HCT116 (cell line): Measurements from ENCODE around the gene MTUS2. TPM values are rescaled to one million over a fixed set of nuclear protein-coding genes. Genes with fewer than 3 reads are reported as not detected.

Source experiments
- ATAC-seq: fragments of 200-7000 bp; cut with Tn5 transposase; 2 replicates; pipeline ENCODE4 v1.9.1; 2020; ENCODE audit warnings: mild to moderate bottlenecking, moderate library complexity
- BruUV-seq: library from RNA; stranded (reverse); fragments of 400-500 nt; replicated peaks from 2 replicates; lab custom pipeline; 2021; lab: Mats Ljungman, UMichigan
- CTCF ChIA-PET: fragments of 300-600 bp; sonication (Branson Sonifier 250); formaldehyde crosslinking; loops from one replicate; lab custom pipeline; 2021; ENCODE audit warnings: antibody characterized with exemption; lab: Charles Lee
- POLR2A ChIA-PET: fragments of 300-600, 350-600 bp; sonication (Branson Sonifier 250); formaldehyde crosslinking; loops from one replicate; lab custom pipeline; 2021; ENCODE audit warnings: antibody characterized with exemption; lab: Charles Lee
- RAD21 ChIA-PET, 2 experiments: fragments of 300-600 bp; sonication (Branson Sonifier 250); formaldehyde crosslinking; loops; one replicate each; lab custom pipeline; 2023; ENCODE audit warnings: low total read pairs in 2 of 2; ENCODE audit not compliant: uncharacterized antibody in 2 of 2, unreplicated experiment in 2 of 2, low non-redundant PET in 1 of 2; lab: Charles Lee
- DNase-seq: peaks from one replicate; pipeline ENCODE4 v3.0.0-alpha.2; 2010; ENCODE audit warnings: low read depth, low spot score
- H2AFZ ChIP-seq: fragments of 200-600 bp; shearing (Covaris generic), sonication (generic); 2 replicates; pipeline ENCODE4 v1.6.1; 2017; ENCODE audit warnings: low read depth, mixed run types, mixed read lengths, antibody characterized with exemption, low read length; ENCODE audit not compliant: poor library complexity, severe bottlenecking
- H3K27ac ChIP-seq: 2 replicates; pipeline ENCODE4 v1.5.1; 2012; ENCODE audit warnings: low read depth, low read length
- H3K27me3 ChIP-seq: fragments of 200-600 bp; sonication (generic); 2 replicates; pipeline ENCODE4 v1.6.1; 2016; ENCODE audit warnings: mixed run types, low read length, mixed read lengths; ENCODE audit not compliant: insufficient read depth
- H3K36me3 ChIP-seq, 2 experiments: fragments of 200-500 bp in 1 of 2; fragments of 200-600 bp in 1 of 2; sonication (Bioruptor generic) in 1 of 2; sonication (generic) in 1 of 2; 2 replicates each; pipeline versions ENCODE4 v1.5.1 to v1.6.1; 2014 to 2016; ENCODE audit warnings: low read length in 2 of 2, inconsistent platforms in 1 of 2, mixed read lengths in 1 of 2, mixed run types in 1 of 2; ENCODE audit not compliant: insufficient read depth in 2 of 2, control insufficient read depth in 1 of 2
- H3K4me1 ChIP-seq, 2 experiments: fragments of 200-600 bp in 1 of 2; sonication (generic) in 1 of 2; 2 replicates each; pipeline versions ENCODE4 v1.5.1 to v1.6.1; 2012 to 2017; ENCODE audit warnings: low read length in 2 of 2, inconsistent platforms in 1 of 2, mild to moderate bottlenecking in 1 of 2, mixed read lengths in 1 of 2, mixed run types in 1 of 2, moderate library complexity in 1 of 2; ENCODE audit not compliant: insufficient read depth in 2 of 2, control insufficient read depth in 1 of 2
- H3K4me2 ChIP-seq: fragments of 200-600 bp; sonication (generic); 2 replicates; pipeline ENCODE4 v1.6.1; 2017; ENCODE audit warnings: mixed run types, low read length, mixed read lengths
- H3K4me3 ChIP-seq, 2 experiments: fragments of 200-600 bp in 1 of 2; sonication (generic) in 1 of 2; replicated peaks in 1 of 2; 2 replicates each; pipeline ENCODE4 v1.5.1; 2011 to 2016; ENCODE audit warnings: low read length in 2 of 2, control low read depth in 1 of 2, low read depth in 1 of 2, mild to moderate bottlenecking in 1 of 2, mixed read lengths in 1 of 2, mixed run types in 1 of 2
- H3K79me2 ChIP-seq: fragments of 200-600 bp; sonication (generic); 2 replicates; pipeline ENCODE4 v1.6.1; 2017; ENCODE audit warnings: mild to moderate bottlenecking, mixed run types, low read length, moderate library complexity, mixed read lengths; ENCODE audit not compliant: insufficient read depth
- H3K9ac ChIP-seq: fragments of 200-600 bp; sonication (generic); 2 replicates; pipeline ENCODE4 v1.6.1; 2016; ENCODE audit warnings: low read length, mixed read lengths
- H3K9me2 ChIP-seq: fragments of 200-600 bp; sonication (generic), shearing (Covaris generic); 2 replicates; pipeline ENCODE4 v1.6.1; 2017; ENCODE audit warnings: mixed run types, mild to moderate bottlenecking, moderate library complexity; ENCODE audit not compliant: insufficient read depth
- H3K9me3 ChIP-seq, 2 experiments: fragments of 200-500 bp in 1 of 2; fragments of 200-600 bp in 1 of 2; sonication (Bioruptor generic) in 1 of 2; sonication (generic) in 1 of 2; 2 replicates each; pipeline ENCODE4 v1.6.1; 2014 to 2017; ENCODE audit warnings: low read length in 2 of 2, mixed read lengths in 2 of 2, inconsistent platforms in 1 of 2, low read depth in 1 of 2, mild to moderate bottlenecking in 1 of 2, mixed run types in 1 of 2, moderate library complexity in 1 of 2; ENCODE audit not compliant: control insufficient read depth in 1 of 2, insufficient read depth in 1 of 2
- H4K20me1 ChIP-seq: fragments of 200-600 bp; sonication (generic), shearing (Covaris generic); 2 replicates; pipeline ENCODE4 v1.6.1; 2017; ENCODE audit warnings: mixed run types, mild to moderate bottlenecking, moderate library complexity; ENCODE audit not compliant: insufficient read depth
- CBX3 ChIP-seq: IDR thresholded peaks from 2 replicates; pipeline ENCODE4 v1.6.1; 2012; ENCODE audit warnings: low read depth
- CEBPB ChIP-seq: IDR thresholded peaks from 2 replicates; pipeline ENCODE4 v1.6.1; 2012; ENCODE audit warnings: low read depth
- ELF1 ChIP-seq: IDR thresholded peaks from 2 replicates; pipeline ENCODE4 v1.6.1; 2012; ENCODE audit warnings: low read depth, borderline replicate concordance
- EZH2 ChIP-seq: fragments of 200-600 bp; sonication (generic); IDR thresholded peaks from 2 replicates; pipeline ENCODE4 v1.6.1; 2017; ENCODE audit warnings: antibody characterized with exemption, mixed run types
- EZH2phosphoT487 ChIP-seq: fragments of 200-600 bp; IDR thresholded peaks from 2 replicates; pipeline ENCODE4 v1.6.1; 2018; ENCODE audit warnings: antibody characterized with exemption, borderline replicate concordance
- FOSL1 ChIP-seq: IDR thresholded peaks from 2 replicates; pipeline ENCODE4 v1.6.1; 2012; ENCODE audit warnings: low read depth
- JUND ChIP-seq: IDR thresholded peaks from 2 replicates; pipeline ENCODE4 v1.6.1; 2012
- POLR2A ChIP-seq: IDR thresholded peaks from 2 replicates; pipeline ENCODE4 v1.7.0; 2011; ENCODE audit warnings: borderline replicate concordance; ENCODE audit not compliant: insufficient read depth, insufficient read length; ENCODE audit errors: extremely low read depth
- POLR2AphosphoS5 ChIP-seq: IDR thresholded peaks from 2 replicates; pipeline ENCODE4 v1.6.1; 2011; ENCODE audit warnings: mild to moderate bottlenecking, low read depth, low read length, moderate library complexity
- RAD21 ChIP-seq: IDR thresholded peaks from 2 replicates; pipeline ENCODE4 v1.6.1; 2012; ENCODE audit warnings: low read depth, mild to moderate bottlenecking
- REST ChIP-seq: IDR thresholded peaks from 2 replicates; pipeline ENCODE4 v1.6.1; 2012; ENCODE audit warnings: low read depth
- SIN3A ChIP-seq: IDR thresholded peaks from 2 replicates; pipeline ENCODE4 v1.6.1; 2012; ENCODE audit warnings: low read depth
- SP1 ChIP-seq: IDR thresholded peaks from 2 replicates; pipeline ENCODE4 v1.6.1; 2012; ENCODE audit warnings: low read depth
- TCF7L2 ChIP-seq: IDR thresholded peaks from 2 replicates; pipeline ENCODE4 v1.7.0; 2011; ENCODE audit warnings: borderline replicate concordance, inconsistent platforms; ENCODE audit not compliant: insufficient read depth, insufficient read length; ENCODE audit errors: extremely low read depth
- YY1 ChIP-seq: IDR thresholded peaks from 2 replicates; pipeline ENCODE4 v1.6.1; 2011; ENCODE audit warnings: low read length, low read depth, moderate library complexity, mild to moderate bottlenecking; ENCODE audit not compliant: insufficient replicate concordance; ENCODE audit errors: extremely low read depth
- ZFX ChIP-seq: fragments of 450-650 bp; IDR thresholded peaks from 2 replicates; pipeline ENCODE4 v1.6.1; 2017
- ZNF274 ChIP-seq: fragments of 200-500 bp; sonication (Bioruptor generic); IDR thresholded peaks from 2 replicates; pipeline ENCODE4 v1.6.1; 2014; ENCODE audit warnings: mild to moderate bottlenecking, low read depth, low read length, inconsistent platforms
- intact Hi-C: fragments of 100-400 bp; cut with micrococcal nuclease; formaldehyde crosslinking; loops from 2 replicates; pipeline ENCODE4 v1.10.0; 2022
- total RNA-seq: library from RNA; stranded (reverse); gene quantifications from one replicate; pipeline ENCODE4 v1.2.1, GENCODE V29; 2021; ENCODE audit not compliant: unreplicated experiment
- TF ChIP-seq, protein P1 (sequence below): IDR thresholded peaks from 2 replicates; pipeline ENCODE4 v1.6.1; 2011; ENCODE audit warnings: mild to moderate bottlenecking, low read length, moderate library complexity; ENCODE audit not compliant: insufficient replicate concordance; ENCODE audit errors: extremely low read depth
- TF ChIP-seq, protein P2 (sequence below), 3 experiments: fragments of 200-600 bp in 1 of 3; sonication (generic) in 1 of 3; IDR thresholded peaks in 2 of 3; conservative IDR thresholded peaks in 1 of 3; 2 replicates each; pipeline ENCODE4 v1.5.1; 2012 to 2017; ENCODE audit warnings: low read depth in 2 of 3, low read length in 2 of 3, antibody characterized with exemption in 1 of 3, borderline replicate concordance in 1 of 3, control low read depth in 1 of 3, mild to moderate bottlenecking in 1 of 3, mixed read lengths in 1 of 3, mixed run types in 1 of 3, moderate library complexity in 1 of 3; ENCODE audit not compliant: insufficient read depth in 1 of 3
- TF ChIP-seq, protein P3 (sequence below): IDR thresholded peaks from 2 replicates; pipeline ENCODE4 v1.6.1; 2012

Gene MTUS2
- total RNA-seq, 1 experiment from 2014 or later = 0.02 TPM

DNA sequence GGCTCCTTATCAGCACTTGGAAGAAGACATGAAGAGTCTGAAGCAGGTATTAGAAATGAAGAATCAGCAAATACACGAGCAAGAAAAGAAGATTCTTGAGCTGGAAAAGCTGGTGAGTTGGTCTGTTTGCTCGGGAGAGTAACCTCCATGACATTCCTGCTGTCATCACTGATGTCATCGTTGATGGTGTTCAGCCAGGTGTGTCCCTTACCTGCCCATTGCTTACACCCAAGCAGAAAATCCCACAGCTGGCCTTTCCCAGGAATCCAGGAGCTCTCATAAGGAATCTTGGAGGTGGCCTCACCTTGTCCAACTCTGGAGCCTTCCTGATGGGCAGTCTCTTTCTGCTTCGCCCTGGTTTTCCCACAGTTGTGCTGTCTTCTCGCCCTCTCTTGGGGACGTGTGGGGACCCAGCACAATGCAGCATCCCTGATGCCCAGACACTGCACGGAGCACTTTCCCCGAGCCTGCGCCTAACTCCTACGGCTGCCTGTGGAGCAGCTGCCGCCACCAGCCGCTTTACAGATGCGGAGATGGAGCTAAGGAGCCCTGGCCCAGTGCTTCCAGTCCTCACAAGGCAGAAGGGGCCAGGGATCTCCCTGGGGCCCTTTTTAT is 678.4 kb downstream of the MTUS2 start:
- no peaks in the 10 kb centered on the region for H3K9me2 ChIP-seq
- no peak overlapping the region for H3K9ac ChIP-seq
- no peak overlapping the region for H3K4me2 ChIP-seq
- no peaks in the 10 kb centered on the region for H3K9me3 ChIP-seq
- H3K4me3 ChIP-seq = no peak overlapping the region
- ChIA-PET POLR2A (no interaction called here), RAD21 (no interaction called here)
- ATAC-seq = no peak
- H3K36me3 ChIP-seq = no peaks in the 10 kb centered on the region
- TF ChIP-seq POLR2A (no peak), CBX3 (no peak), ZNF274 (no peak), FOSL1 (no peak), CEBPB (no peak), TCF7L2 (no peak), JUND (no peak), SP1 (no peak), EZH2 (no peak), SIN3A (no peak), ZFX (no peak), RAD21 (no peak), REST (no peak), EZH2phosphoT487 (no peak), ELF1 (no peak), POLR2AphosphoS5 (no peak), YY1 (no peak)
- TF ChIP-seq, protein P1, sequence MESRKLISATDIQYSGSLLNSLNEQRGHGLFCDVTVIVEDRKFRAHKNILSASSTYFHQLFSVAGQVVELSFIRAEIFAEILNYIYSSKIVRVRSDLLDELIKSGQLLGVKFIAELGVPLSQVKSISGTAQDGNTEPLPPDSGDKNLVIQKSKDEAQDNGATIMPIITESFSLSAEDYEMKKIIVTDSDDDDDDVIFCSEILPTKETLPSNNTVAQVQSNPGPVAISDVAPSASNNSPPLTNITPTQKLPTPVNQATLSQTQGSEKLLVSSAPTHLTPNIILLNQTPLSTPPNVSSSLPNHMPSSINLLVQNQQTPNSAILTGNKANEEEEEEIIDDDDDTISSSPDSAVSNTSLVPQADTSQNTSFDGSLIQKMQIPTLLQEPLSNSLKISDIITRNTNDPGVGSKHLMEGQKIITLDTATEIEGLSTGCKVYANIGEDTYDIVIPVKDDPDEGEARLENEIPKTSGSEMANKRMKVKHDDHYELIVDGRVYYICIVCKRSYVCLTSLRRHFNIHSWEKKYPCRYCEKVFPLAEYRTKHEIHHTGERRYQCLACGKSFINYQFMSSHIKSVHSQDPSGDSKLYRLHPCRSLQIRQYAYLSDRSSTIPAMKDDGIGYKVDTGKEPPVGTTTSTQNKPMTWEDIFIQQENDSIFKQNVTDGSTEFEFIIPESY = no peak
- TF ChIP-seq, protein P2, sequence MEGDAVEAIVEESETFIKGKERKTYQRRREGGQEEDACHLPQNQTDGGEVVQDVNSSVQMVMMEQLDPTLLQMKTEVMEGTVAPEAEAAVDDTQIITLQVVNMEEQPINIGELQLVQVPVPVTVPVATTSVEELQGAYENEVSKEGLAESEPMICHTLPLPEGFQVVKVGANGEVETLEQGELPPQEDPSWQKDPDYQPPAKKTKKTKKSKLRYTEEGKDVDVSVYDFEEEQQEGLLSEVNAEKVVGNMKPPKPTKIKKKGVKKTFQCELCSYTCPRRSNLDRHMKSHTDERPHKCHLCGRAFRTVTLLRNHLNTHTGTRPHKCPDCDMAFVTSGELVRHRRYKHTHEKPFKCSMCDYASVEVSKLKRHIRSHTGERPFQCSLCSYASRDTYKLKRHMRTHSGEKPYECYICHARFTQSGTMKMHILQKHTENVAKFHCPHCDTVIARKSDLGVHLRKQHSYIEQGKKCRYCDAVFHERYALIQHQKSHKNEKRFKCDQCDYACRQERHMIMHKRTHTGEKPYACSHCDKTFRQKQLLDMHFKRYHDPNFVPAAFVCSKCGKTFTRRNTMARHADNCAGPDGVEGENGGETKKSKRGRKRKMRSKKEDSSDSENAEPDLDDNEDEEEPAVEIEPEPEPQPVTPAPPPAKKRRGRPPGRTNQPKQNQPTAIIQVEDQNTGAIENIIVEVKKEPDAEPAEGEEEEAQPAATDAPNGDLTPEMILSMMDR (IDR thresholded peaks at IDR 0.05 in 2 of 3, conservative IDR thresholded peaks at IDR 0.05 in 1 of 3; ENCODE audit: borderline replicate concordance in 1 of 3, insufficient read depth in 1 of 3, low read depth in 2 of 3, low read length in 2 of 3) = no peak
- TF ChIP-seq, protein P3, sequence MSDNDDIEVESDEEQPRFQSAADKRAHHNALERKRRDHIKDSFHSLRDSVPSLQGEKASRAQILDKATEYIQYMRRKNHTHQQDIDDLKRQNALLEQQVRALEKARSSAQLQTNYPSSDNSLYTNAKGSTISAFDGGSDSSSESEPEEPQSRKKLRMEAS = no peak
- TF ChIP-seq, all 23 proteins: peak for 0
- no peak overlapping the region for H3K27ac ChIP-seq
- no TSS peak for BruUV-seq
- intact Hi-C loops = no loop called here
- no peaks in the 10 kb centered on the region for H3K4me1 ChIP-seq
- no peaks in the 10 kb centered on the region for H3K79me2 ChIP-seq
- CTCF ChIA-PET = interaction anchor here (2.4 kb wide), 1 partner anchor 10 kb away, joined by 18 read pairs; no protein-coding TSS in a partner anchor
- H2AFZ ChIP-seq = no peak overlapping the region
- peaks cover 9% of the 10 kb centered on the region; the same call in 1 of the 2 replicates for H3K27me3 ChIP-seq
- no peaks in the 10 kb centered on the region for H4K20me1 ChIP-seq
- DNase-seq = no peak
